Liver (tissue), 9 donors: ENCODE measurements around the gene ERFE. TPM values are rescaled to one million over a fixed set of nuclear protein-coding genes. Genes with fewer than 3 reads are reported as not detected.

Experiments used
- DNase-seq: peaks from one replicate; pipeline ENCODE4 v3.0.0-alpha.2; 2017; ENCODE audit warnings: low spot score
- H3K27ac ChIP-seq, 2 donors: one replicate each; pipeline ENCODE4 v1.7.0; 2013; ENCODE audit warnings: inconsistent platforms in 2 of 2, low read length in 2 of 2, control low read depth in 1 of 2, low read depth in 1 of 2, mild to moderate bottlenecking in 1 of 2
- H3K27me3 ChIP-seq, 4 donors: one replicate each; pipeline versions ENCODE4 v1.6.1 to v1.7.0; 2013; ENCODE audit warnings: low read length in 3 of 4, inconsistent platforms in 1 of 4, mild to moderate bottlenecking in 1 of 4, moderate library complexity in 1 of 4; ENCODE audit not compliant: control insufficient read depth in 4 of 4, insufficient read depth in 4 of 4
- H3K36me3 ChIP-seq, 4 donors: one replicate each; pipeline versions ENCODE4 v1.6.1 to v1.7.0; 2013; ENCODE audit warnings: low read length in 3 of 4, mild to moderate bottlenecking in 3 of 4, low read depth in 1 of 4, moderate library complexity in 1 of 4; ENCODE audit not compliant: control insufficient read depth in 4 of 4, insufficient read depth in 3 of 4
- H3K4me1 ChIP-seq, 4 donors: one replicate each; pipeline versions ENCODE4 v1.6.1 to v1.7.0; 2013; ENCODE audit warnings: low read length in 3 of 4, mild to moderate bottlenecking in 3 of 4, moderate library complexity in 1 of 4; ENCODE audit not compliant: control insufficient read depth in 4 of 4, insufficient read depth in 4 of 4
- H3K4me3 ChIP-seq, 3 donors: one replicate each; pipeline versions ENCODE4 v1.6.1 to v1.7.0; 2013; ENCODE audit warnings: low read length in 3 of 3, control low read depth in 1 of 3, low read depth in 1 of 3, mild to moderate bottlenecking in 1 of 3
- H3K9ac ChIP-seq, 2 donors: one replicate each; pipeline ENCODE4 v1.7.0; 2013; ENCODE audit warnings: low read length in 2 of 2, mild to moderate bottlenecking in 2 of 2, moderate library complexity in 2 of 2, control low read depth in 1 of 2, low read depth in 1 of 2
- H3K9me3 ChIP-seq, 4 donors: one replicate each; pipeline versions ENCODE4 v1.6.1 to v1.7.0; 2013; ENCODE audit warnings: low read length in 3 of 4; ENCODE audit not compliant: control insufficient read depth in 4 of 4
- ATF3 ChIP-seq: IDR thresholded peaks from 2 replicates; pipeline ENCODE4 v1.6.1; 2016; ENCODE audit warnings: antibody characterized with exemption
- EGR1 ChIP-seq, 2 donors: IDR thresholded peaks; 2 replicates each; pipeline ENCODE4 v1.6.1; 2016 to 2018; ENCODE audit warnings: antibody characterized with exemption in 2 of 2, low read depth in 2 of 2
- FOXA1 ChIP-seq: IDR thresholded peaks from 2 replicates; pipeline ENCODE4 v1.6.1; 2016; ENCODE audit warnings: antibody characterized with exemption
- FOXA2 ChIP-seq: IDR thresholded peaks from 2 replicates; pipeline ENCODE4 v1.6.1; 2016; ENCODE audit warnings: antibody characterized with exemption
- GABPA ChIP-seq, 2 donors: IDR thresholded peaks in 1 of 2; conservative IDR thresholded peaks in 1 of 2; 2 replicates each; pipeline ENCODE4 v1.6.1; 2016; ENCODE audit warnings: antibody characterized with exemption in 2 of 2, mild to moderate bottlenecking in 1 of 2, moderate library complexity in 1 of 2
- HNF4A ChIP-seq, 2 donors: conservative IDR thresholded peaks; 2 replicates each; pipeline ENCODE4 v1.6.1; 2016; ENCODE audit warnings: antibody characterized with exemption in 2 of 2, mild to moderate bottlenecking in 2 of 2
- HNF4G ChIP-seq: IDR thresholded peaks from 2 replicates; pipeline ENCODE4 v1.6.1; 2016; ENCODE audit warnings: antibody characterized with exemption
- JUND ChIP-seq, 2 donors: IDR thresholded peaks; 2 replicates each; pipeline ENCODE4 v1.6.1; 2016; ENCODE audit warnings: antibody characterized with exemption in 2 of 2
- MAX ChIP-seq: IDR thresholded peaks from 2 replicates; pipeline ENCODE4 v1.6.1; 2016; ENCODE audit warnings: antibody characterized with exemption
- NR2F2 ChIP-seq: IDR thresholded peaks from 2 replicates; pipeline ENCODE4 v1.6.1; 2016; ENCODE audit warnings: antibody characterized with exemption
- RAD21 ChIP-seq, 2 donors: IDR thresholded peaks; 2 replicates each; pipeline ENCODE4 v1.6.1; 2016; ENCODE audit warnings: antibody characterized with exemption in 2 of 2, mild to moderate bottlenecking in 2 of 2
- RXRA ChIP-seq, 2 donors: IDR thresholded peaks; 2 replicates each; pipeline ENCODE4 v1.6.1; 2017 to 2018; ENCODE audit warnings: antibody characterized with exemption in 2 of 2, mild to moderate bottlenecking in 1 of 2
- SP1 ChIP-seq: IDR thresholded peaks from 2 replicates; pipeline ENCODE4 v1.6.1; 2018; ENCODE audit warnings: antibody characterized with exemption, mild to moderate bottlenecking
- TAF1 ChIP-seq: conservative IDR thresholded peaks from 2 replicates; pipeline ENCODE4 v1.6.1; 2016; ENCODE audit warnings: antibody characterized with exemption, mild to moderate bottlenecking
- YY1 ChIP-seq: IDR thresholded peaks from 2 replicates; pipeline ENCODE4 v1.6.1; 2016; ENCODE audit warnings: antibody characterized with exemption, mild to moderate bottlenecking
- WGBS: extraction: QIAGEN DNeasy Blood & Tissue Kit; methylation state at CpG from one replicate; pipeline ENCODE4 v1.1.7; 2013; 5-methylcytosine and 5-hydroxymethylcytosine counted together
- polyA plus RNA-seq, 2 donors: library from polyadenylated mRNA; stranded (reverse) in 1 of 2; unstranded in 1 of 2; fragments of 200-250 nt in 1 of 2; fragments of >200 nt in 1 of 2; fragmentation: Nextera tagmentation in 1 of 2; extraction: Ambion mirVana in 1 of 2; gene quantifications; one replicate each; pipeline versions ENCODE4 v1.2.1 to v1.2.3, GENCODE V29; 2013 to 2015
- total RNA-seq, 2 donors: library from RNA; depleted of rRNA; stranded (reverse); fragments of >200 nt; gene quantifications; one replicate each; pipeline ENCODE4 v1.2.3, GENCODE V29; 2014
- TF ChIP-seq, protein P1 (sequence below): fragments of 150-350 bp; IDR thresholded peaks from 2 replicates; pipeline ENCODE4 v1.5.1; 2017; ENCODE audit warnings: improper control_type of control experiment, low read depth, low read length; ENCODE audit not compliant: missing input control
- TF ChIP-seq, protein P2 (sequence below): IDR thresholded peaks from 2 replicates; pipeline ENCODE4 v1.6.1; 2016; ENCODE audit warnings: antibody characterized with exemption, mild to moderate bottlenecking
- TF ChIP-seq, protein P3 (sequence below): IDR thresholded peaks from 2 replicates; pipeline ENCODE4 v1.6.1; 2016; ENCODE audit warnings: antibody characterized with exemption
- donor health status: healthy.
- donor health status: healthy.
- donor health status: healthy.
- donor health status: healthy.
- donor health status: healthy.

The ERFE gene
- total and polyA plus RNA-seq, 4 donors = 0.17 to 14.0 TPM; not detected in 2

- WGBS = 2% methylated on average over 52 of the region's 52 CpGs
- Histone ChIP-seq H3K4me1 (peaks cover 0 to 14% (median 7%) of the 10 kb centered on the region in 4 donors), H3K36me3 (no peaks in the 10 kb centered on the region), H3K9ac (no peak overlapping the region), H3K9me3 (no peaks in the 10 kb centered on the region), H3K4me3 (peak overlapping the region in 1 of 3 donors; percentile 54), H3K27me3 (no peaks in the 10 kb centered on the region), H3K27ac (no peak overlapping the region)
- DNase-seq = no peak
- TF ChIP-seq, protein P1, sequence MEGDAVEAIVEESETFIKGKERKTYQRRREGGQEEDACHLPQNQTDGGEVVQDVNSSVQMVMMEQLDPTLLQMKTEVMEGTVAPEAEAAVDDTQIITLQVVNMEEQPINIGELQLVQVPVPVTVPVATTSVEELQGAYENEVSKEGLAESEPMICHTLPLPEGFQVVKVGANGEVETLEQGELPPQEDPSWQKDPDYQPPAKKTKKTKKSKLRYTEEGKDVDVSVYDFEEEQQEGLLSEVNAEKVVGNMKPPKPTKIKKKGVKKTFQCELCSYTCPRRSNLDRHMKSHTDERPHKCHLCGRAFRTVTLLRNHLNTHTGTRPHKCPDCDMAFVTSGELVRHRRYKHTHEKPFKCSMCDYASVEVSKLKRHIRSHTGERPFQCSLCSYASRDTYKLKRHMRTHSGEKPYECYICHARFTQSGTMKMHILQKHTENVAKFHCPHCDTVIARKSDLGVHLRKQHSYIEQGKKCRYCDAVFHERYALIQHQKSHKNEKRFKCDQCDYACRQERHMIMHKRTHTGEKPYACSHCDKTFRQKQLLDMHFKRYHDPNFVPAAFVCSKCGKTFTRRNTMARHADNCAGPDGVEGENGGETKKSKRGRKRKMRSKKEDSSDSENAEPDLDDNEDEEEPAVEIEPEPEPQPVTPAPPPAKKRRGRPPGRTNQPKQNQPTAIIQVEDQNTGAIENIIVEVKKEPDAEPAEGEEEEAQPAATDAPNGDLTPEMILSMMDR = no peak
- TF ChIP-seq HNF4G (no peak), ATF3 (no peak), RXRA (IDR thresholded peaks at IDR 0.05) (no peak), MAX (no peak), YY1 (no peak), RAD21 (IDR thresholded peaks at IDR 0.05) (no peak), GABPA (IDR thresholded peaks at IDR 0.05 in 1 of 2, conservative IDR thresholded peaks at IDR 0.05 in 1 of 2) (no peak), EGR1 (IDR thresholded peaks at IDR 0.05; ENCODE audit: low read depth in 2 of 2) (no peak), HNF4A (conservative IDR thresholded peaks at IDR 0.05) (no peak), JUND (IDR thresholded peaks at IDR 0.05) (no peak), SP1 (no peak), FOXA1 (no peak), TAF1 (no peak), NR2F2 (no peak), FOXA2 (no peak)
- TF ChIP-seq, protein P2, sequence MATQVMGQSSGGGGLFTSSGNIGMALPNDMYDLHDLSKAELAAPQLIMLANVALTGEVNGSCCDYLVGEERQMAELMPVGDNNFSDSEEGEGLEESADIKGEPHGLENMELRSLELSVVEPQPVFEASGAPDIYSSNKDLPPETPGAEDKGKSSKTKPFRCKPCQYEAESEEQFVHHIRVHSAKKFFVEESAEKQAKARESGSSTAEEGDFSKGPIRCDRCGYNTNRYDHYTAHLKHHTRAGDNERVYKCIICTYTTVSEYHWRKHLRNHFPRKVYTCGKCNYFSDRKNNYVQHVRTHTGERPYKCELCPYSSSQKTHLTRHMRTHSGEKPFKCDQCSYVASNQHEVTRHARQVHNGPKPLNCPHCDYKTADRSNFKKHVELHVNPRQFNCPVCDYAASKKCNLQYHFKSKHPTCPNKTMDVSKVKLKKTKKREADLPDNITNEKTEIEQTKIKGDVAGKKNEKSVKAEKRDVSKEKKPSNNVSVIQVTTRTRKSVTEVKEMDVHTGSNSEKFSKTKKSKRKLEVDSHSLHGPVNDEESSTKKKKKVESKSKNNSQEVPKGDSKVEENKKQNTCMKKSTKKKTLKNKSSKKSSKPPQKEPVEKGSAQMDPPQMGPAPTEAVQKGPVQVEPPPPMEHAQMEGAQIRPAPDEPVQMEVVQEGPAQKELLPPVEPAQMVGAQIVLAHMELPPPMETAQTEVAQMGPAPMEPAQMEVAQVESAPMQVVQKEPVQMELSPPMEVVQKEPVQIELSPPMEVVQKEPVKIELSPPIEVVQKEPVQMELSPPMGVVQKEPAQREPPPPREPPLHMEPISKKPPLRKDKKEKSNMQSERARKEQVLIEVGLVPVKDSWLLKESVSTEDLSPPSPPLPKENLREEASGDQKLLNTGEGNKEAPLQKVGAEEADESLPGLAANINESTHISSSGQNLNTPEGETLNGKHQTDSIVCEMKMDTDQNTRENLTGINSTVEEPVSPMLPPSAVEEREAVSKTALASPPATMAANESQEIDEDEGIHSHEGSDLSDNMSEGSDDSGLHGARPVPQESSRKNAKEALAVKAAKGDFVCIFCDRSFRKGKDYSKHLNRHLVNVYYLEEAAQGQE = no peak
- TF ChIP-seq, protein P3, sequence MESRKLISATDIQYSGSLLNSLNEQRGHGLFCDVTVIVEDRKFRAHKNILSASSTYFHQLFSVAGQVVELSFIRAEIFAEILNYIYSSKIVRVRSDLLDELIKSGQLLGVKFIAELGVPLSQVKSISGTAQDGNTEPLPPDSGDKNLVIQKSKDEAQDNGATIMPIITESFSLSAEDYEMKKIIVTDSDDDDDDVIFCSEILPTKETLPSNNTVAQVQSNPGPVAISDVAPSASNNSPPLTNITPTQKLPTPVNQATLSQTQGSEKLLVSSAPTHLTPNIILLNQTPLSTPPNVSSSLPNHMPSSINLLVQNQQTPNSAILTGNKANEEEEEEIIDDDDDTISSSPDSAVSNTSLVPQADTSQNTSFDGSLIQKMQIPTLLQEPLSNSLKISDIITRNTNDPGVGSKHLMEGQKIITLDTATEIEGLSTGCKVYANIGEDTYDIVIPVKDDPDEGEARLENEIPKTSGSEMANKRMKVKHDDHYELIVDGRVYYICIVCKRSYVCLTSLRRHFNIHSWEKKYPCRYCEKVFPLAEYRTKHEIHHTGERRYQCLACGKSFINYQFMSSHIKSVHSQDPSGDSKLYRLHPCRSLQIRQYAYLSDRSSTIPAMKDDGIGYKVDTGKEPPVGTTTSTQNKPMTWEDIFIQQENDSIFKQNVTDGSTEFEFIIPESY = no peak
These were observed 335 bp downstream of the ERFE start for GRCh38 chr2:238159071-238159539.
